Effector memory CD4-positive, alpha-beta T cell (primary cell): ENCODE measurements around the gene CDC42BPB.

Experiments used
- DNase-seq, 3 donors: peaks; one replicate each; pipeline ENCODE4 v3.0.0-alpha.2; 2020
- H3K27ac ChIP-seq: 2 replicates; pipeline ENCODE4 v1.7.0; 2013; ENCODE audit warnings: mild to moderate bottlenecking, low read length, moderate library complexity; ENCODE audit not compliant: insufficient read depth, poor library complexity, severe bottlenecking
- H3K27me3 ChIP-seq: replicated peaks from 2 replicates; pipeline ENCODE4 v1.7.0; 2013; ENCODE audit warnings: mild to moderate bottlenecking, low read length; ENCODE audit not compliant: insufficient read depth, control insufficient read depth, poor library complexity, severe bottlenecking
- H3K36me3 ChIP-seq: 2 replicates; pipeline ENCODE4 v1.7.0; 2013; ENCODE audit warnings: mild to moderate bottlenecking, low read length, moderate library complexity; ENCODE audit not compliant: control insufficient read depth, insufficient read depth
- H3K4me1 ChIP-seq: 2 replicates; pipeline ENCODE4 v1.7.0; 2013; ENCODE audit warnings: low read length, mild to moderate bottlenecking; ENCODE audit not compliant: control insufficient read depth, insufficient read depth, poor library complexity, severe bottlenecking
- H3K4me3 ChIP-seq: 2 replicates; pipeline ENCODE4 v1.7.0; 2013; ENCODE audit warnings: low read length, low read depth, mild to moderate bottlenecking; ENCODE audit not compliant: insufficient read depth, poor library complexity, severe bottlenecking
- H3K9me3 ChIP-seq: 2 replicates; pipeline ENCODE4 v1.7.0; 2013; ENCODE audit warnings: mild to moderate bottlenecking, low read length, moderate library complexity; ENCODE audit not compliant: control insufficient read depth

CDC42BPB gene

DNA sequence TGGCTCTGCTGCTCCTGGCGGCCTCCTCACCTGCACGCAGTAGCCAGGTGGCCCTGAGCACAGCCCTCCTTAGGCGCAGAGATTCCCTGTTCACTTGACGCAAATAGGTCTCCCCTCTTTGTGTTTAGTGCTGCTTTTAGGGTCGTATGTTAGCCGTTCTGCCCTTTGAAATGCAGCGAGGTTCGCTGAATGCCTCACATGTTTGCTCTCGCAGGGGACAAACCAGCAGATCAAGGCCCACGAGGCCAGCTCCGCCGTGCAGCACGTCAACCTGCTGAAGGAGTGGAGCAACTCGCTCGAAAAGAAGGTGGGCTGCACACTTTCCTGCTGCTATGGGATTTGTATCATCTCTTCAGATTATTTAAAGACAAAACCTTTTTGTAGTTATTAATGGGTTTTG lies 166.2 kb downstream of the CDC42BPB start:
- Histone ChIP-seq H3K4me3 (no peak overlapping the region), H3K36me3 (peaks cover 76% of the 10 kb centered on the region), H3K27ac (no peak overlapping the region), H3K27me3 (no peaks in the 10 kb centered on the region), H3K4me1 (no peaks in the 10 kb centered on the region), H3K9me3 (no peaks in the 10 kb centered on the region)
- DNase-seq, result no peak

DNA sequence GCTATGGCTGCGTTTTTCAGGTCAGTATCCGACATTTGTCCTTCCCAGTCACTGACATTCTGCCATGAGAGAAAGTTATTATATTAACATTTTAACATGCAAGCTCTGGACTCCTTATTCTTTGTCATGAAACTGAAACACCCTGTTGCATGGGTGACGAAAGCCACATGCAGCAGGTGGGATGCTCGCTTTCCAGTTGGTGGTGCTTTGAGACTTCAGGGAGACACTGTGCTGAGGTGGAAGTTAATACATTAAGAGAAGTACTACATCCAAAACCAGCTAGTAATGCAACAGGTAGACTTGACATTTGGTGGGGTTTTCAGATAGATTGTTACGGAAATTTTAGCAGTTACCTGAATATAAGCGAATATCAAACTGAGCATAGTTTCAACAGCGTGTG lies 167.7 kb downstream of the CDC42BPB start:
- H3K27me3 ChIP-seq, result no peaks in the 10 kb centered on the region
- no peak overlapping the region for H3K27ac ChIP-seq
- H3K9me3 ChIP-seq, result no peaks in the 10 kb centered on the region
- H3K4me3 ChIP-seq, result no peak overlapping the region
- H3K4me1 ChIP-seq, result no peaks in the 10 kb centered on the region
- DNase-seq, result no peak
- peaks cover 75% of the 10 kb centered on the region for H3K36me3 ChIP-seq

DNA sequence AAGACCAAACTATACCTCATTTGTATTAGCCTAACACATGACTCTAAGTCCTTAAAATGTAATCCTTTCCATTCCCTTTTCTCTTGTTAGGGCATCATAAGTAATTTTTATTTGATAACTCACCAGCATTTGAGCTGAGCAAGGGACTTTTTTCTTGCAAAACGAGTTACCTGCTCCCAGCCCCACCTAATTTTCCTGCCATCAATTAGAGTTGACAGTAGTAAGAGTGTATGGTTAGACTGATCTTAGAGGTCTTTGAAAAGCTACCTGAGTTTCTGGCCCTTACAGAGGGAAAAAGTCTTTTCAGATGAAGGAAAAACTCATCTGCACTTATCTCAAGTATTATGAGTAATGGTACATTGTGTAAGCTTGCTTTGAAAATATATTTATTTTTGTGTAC lies 168.6 kb downstream of the CDC42BPB start:
- DNase-seq, result no peak
- no peak overlapping the region for H3K4me3 ChIP-seq
- H3K27me3 ChIP-seq, result no peaks in the 10 kb centered on the region
- no peaks in the 10 kb centered on the region for H3K9me3 ChIP-seq
- no peaks in the 10 kb centered on the region for H3K4me1 ChIP-seq
- H3K36me3 ChIP-seq, result peaks cover 68% of the 10 kb centered on the region
- H3K27ac ChIP-seq, result no peak overlapping the region

DNA sequence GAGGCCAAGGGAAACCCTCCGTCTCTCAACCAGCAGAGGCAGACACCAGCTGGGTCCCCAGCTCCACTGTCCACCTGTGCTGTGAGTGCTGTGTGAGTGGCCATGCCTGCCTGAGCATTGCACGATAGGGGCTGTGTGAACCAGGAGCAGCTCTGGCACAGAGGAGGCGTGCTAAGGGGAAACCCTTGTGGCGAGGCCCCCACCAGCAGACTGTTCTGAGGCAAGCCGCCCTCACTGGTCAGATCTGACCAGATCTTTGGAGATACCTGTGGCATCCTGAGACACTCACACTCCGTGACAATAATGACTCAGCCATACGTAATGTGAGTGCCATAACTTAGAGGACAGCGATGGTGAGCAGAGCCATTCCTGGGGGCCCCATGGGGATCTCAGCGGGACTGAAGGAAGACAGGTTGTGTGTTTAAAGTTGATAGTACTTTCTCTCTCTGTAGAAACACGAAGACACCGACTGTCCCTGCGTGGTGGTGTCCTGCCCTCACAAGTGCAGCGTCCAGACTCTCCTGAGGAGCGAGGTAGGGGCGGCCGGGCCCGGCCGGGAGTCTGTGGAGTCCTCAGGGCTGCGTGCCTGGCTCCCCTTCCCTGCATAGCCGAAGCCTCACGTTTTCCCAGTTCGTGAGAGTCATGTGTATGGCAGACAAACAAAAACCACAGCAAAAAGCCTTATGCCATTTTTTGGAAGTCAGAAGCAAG lies 171.5 kb downstream of the CDC42BPB start:
- no peak overlapping the region for H3K4me3 ChIP-seq
- H3K36me3 ChIP-seq, result peaks cover 60% of the 10 kb centered on the region
- H3K27ac ChIP-seq, result no peak overlapping the region
- no peak for DNase-seq
- H3K27me3 ChIP-seq, result no peaks in the 10 kb centered on the region
- no peaks in the 10 kb centered on the region for H3K9me3 ChIP-seq
- no peaks in the 10 kb centered on the region for H3K4me1 ChIP-seq

DNA sequence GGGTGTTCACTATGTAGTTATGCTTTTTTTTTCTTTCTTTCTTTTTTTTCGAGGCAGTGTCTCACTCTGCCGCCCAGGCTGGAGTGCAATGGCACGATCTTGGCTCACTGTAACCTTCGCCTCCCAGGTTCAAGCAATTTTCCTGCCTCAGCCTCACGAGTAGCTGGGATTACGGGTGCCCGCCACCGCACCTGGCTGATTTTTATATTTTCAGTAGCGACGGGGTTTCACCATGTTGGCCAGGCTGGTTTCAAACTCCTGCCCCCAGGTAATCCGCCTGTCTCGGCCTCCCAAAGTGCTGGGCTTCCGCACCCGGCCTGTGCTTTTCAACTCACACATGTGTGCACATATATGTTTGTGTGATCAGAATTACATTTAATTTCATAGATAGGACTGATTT lies 173.8 kb downstream of the CDC42BPB start:
- no peak overlapping the region for H3K4me3 ChIP-seq
- no peaks in the 10 kb centered on the region for H3K4me1 ChIP-seq
- DNase-seq, result no peak
- H3K27ac ChIP-seq, result no peak overlapping the region
- no peaks in the 10 kb centered on the region for H3K9me3 ChIP-seq
- peaks cover 49% of the 10 kb centered on the region for H3K36me3 ChIP-seq
- no peaks in the 10 kb centered on the region for H3K27me3 ChIP-seq

DNA sequence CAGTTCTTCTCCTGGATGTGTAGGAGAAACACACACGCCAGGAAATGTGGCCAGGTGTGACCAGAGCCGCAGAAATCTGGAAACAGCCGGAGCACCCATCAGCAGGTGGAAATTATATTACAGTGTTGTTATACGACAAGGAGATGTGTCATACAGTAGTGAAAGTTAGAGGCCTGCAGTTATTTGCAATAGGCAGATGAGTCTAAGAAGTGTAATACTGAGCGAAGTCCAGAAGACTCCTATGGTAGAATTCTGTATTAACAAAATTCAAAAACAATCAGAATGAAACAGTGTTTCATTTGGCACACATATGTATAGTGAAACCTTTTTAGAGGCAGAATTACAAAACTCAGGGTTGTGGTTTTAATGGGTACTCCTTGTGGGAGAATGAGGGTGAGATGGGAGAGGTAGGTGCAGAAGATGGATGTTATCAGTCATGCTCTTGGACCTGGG lies 174.2 kb downstream of the CDC42BPB start:
- no peak overlapping the region for H3K27ac ChIP-seq
- H3K4me1 ChIP-seq, result no peaks in the 10 kb centered on the region
- H3K36me3 ChIP-seq, result peaks cover 49% of the 10 kb centered on the region
- H3K4me3 ChIP-seq, result no peak overlapping the region
- H3K27me3 ChIP-seq, result no peaks in the 10 kb centered on the region
- DNase-seq, result no peak
- no peaks in the 10 kb centered on the region for H3K9me3 ChIP-seq
